GM12865 (cell line): ENCODE measurements around the gene MOK.

Experiments used
- DNase-seq: peaks from one replicate; pipeline ENCODE4 v3.0.0; 2010; ENCODE audit warnings: low read depth
- H3K4me3 ChIP-seq: 2 replicates; pipeline ENCODE4 v1.5.1; 2011; ENCODE audit warnings: mild to moderate bottlenecking, low read depth, low read length, control low read depth
- TF ChIP-seq, protein P1 (sequence below): IDR thresholded peaks from 2 replicates; pipeline ENCODE4 v1.5.1; 2011; ENCODE audit warnings: low read length, control low read depth, low read depth, inconsistent platforms; ENCODE audit not compliant: insufficient read depth; ENCODE audit errors: missing control alignments

The MOK gene

DNA sequence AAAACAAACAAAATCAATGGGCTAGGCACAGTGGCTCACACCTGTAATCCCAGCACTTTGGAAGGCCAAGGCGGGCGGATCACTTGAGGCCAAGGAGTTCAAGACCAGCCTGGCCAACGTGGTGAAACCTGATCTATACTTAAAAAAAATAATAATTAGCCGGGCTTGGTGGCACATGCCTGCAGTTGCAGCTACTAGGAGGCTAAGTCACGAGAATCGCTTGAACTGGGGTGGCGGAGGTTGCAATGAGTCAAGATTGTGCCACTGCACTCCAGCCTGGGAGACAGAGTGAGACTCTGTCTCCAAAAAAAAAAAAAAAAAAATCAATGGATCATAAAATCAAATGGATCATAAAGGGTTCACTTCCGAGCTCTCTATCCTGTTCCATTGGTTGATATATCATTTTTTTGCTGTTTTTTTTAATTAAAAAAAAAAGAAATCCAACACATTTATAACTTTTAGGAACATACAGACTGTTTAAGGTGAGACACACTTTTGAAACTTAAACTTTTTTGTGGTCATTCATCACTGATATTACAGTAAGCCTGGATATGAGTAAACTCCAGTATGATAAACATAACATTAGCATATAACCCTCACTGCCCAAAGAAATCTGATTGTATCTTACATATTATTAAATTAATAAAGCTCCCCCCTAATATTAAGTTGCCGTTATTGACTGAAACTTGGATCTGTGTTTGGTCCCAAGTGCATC lies 22.1 kb downstream of the MOK start:
- H3K4me3 ChIP-seq = no peak overlapping the region
- TF ChIP-seq, protein P1, sequence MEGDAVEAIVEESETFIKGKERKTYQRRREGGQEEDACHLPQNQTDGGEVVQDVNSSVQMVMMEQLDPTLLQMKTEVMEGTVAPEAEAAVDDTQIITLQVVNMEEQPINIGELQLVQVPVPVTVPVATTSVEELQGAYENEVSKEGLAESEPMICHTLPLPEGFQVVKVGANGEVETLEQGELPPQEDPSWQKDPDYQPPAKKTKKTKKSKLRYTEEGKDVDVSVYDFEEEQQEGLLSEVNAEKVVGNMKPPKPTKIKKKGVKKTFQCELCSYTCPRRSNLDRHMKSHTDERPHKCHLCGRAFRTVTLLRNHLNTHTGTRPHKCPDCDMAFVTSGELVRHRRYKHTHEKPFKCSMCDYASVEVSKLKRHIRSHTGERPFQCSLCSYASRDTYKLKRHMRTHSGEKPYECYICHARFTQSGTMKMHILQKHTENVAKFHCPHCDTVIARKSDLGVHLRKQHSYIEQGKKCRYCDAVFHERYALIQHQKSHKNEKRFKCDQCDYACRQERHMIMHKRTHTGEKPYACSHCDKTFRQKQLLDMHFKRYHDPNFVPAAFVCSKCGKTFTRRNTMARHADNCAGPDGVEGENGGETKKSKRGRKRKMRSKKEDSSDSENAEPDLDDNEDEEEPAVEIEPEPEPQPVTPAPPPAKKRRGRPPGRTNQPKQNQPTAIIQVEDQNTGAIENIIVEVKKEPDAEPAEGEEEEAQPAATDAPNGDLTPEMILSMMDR = no peak
- DNase-seq = no peak

DNA sequence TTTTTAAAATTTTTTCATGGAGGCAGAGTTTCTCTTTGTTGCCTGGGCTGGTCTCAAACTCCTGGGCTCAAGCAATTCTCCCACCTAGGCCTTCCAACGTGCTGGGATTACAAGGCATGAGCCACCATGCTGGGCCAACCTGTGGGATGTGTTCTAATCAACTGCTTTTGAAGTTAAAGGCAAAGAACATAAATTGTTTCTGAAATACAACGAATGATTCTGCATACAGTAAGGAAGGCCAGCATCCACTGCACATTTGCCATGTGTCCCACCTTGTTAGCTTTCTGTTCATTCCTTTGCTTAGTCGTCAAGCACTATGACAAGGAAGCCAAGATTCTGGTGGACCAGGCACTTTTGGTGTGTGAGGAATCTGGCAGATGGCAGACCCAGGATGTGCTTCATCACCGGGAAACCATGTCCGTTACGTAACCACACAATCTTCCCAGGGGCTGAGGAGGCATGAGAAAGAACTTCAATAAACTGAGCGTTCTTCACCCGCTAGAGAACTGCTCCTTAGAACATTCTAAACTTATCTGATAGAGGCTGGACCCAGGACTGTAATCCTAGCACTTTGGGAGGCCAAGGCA lies 24.5 kb downstream of the MOK start:
- no peak for DNase-seq
- TF ChIP-seq, protein P1 = no peak
- H3K4me3 ChIP-seq = no peak overlapping the region

DNA sequence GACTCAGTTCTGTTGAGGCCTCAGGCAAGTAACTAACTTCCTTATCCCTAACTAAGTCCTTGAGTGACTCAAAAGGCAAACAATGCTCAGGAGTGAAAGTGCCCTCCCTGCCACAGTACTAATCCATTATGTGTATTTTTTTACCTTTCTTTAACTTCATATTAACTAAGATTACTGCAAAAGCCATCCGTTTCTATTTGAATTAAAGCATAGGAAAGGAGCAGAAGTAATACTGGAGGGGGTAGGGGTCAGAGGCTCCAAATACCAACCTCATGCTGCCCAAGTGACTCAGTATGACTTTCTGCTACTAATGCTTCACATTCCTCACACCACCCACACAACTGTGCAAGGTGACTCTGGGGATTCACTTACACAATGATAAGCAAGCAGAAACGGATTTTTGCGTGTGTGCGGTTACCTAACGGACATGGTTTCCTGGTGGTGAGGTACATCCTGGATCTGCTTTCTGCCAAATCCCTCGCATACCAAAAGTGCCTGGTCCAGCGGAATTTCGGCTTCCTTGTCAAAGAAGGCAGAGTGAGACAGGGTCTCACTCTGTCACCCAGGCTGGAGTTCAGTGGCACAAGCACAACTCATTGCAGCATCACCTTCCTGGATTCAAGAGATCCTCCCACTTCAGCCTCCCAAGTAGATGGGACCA lies 25.1 kb downstream of the MOK start:
- no peak overlapping the region for H3K4me3 ChIP-seq
- DNase-seq = no peak

DNA sequence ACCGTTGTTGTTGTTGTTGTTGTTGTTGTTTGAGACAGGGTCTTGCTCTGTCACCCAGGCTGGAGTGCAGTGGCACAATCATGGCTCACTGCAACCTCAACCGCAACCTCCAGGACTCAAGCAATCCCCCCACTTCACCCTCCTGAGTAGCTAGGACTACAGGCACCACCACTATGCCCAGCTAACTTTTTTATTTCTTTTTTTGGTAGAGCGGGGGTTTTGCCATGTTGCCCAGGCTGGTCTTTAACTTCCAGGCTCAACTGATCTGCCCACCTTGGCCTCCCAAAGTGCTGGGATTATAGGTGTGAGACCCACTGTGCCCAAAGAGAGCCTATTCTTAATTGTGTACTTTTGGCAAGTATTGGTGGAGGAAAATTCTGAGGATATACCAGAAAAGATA lies 25.7 kb downstream of the MOK start:
- no peak overlapping the region for H3K4me3 ChIP-seq
- DNase-seq = no peak
- TF ChIP-seq, protein P1 = no peak

More for the DNA sequence above, 25.1 kb downstream of the MOK start:
- TF ChIP-seq, protein P1 = no peak

DNA sequence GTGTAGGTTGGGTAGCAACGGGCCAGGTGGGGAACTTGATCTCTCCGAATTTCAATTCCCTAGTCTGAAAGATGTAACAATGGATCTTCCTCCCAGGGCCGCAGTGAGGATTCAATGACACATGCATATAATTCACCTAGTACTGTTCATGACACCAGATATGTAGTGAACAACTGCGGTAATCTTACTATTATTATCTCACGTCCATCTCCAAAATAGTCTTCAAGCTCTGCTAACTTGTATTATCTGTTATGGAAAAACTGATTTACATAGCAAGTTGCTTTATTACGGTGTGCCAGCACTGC lies 26.4 kb downstream of the MOK start:
- no peak for DNase-seq
- TF ChIP-seq, protein P1 = no peak

DNA sequence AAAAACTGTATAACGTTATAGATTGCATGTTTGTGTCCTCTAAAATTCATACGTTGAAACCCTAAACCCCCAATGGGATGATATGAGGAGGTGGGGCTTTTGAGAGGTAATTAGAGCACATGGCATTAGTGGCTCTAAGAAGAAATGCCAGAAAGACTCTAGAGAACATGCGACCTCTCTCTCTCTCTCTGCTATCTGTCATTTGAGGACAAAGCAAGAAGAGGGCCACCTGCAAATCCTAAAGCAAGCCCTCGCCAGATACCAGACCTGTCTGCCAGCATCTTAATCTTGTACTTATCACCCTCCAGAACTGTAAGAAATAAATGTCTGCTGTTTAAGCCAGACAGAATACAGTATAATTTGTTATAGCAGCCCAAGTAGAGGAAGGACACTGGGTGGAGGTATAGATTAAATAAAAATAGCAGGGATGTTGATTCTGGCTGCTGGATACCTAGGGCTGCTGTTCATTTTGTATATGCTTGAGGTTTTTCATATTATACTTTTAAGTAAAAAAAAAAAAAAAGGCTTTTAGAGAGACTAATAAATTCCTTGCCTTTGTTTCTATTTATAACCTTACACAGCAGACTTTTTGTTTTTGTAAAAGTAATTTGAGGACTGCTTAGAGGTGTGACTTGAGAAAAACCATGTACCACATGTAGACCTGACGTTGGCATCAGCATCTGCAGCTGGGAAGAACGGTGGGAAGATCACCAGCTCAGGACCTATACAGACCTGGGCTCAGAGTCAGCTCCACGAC lies 26.9 kb downstream of the MOK start:
- H3K4me3 ChIP-seq = no peak overlapping the region
- DNase-seq = no peak
- TF ChIP-seq, protein P1 = no peak

More for the DNA sequence above, 26.4 kb downstream of the MOK start:
- H3K4me3 ChIP-seq = no peak overlapping the region
